ENCODE data around the gene FCN3.

Gene FCN3

DNA sequence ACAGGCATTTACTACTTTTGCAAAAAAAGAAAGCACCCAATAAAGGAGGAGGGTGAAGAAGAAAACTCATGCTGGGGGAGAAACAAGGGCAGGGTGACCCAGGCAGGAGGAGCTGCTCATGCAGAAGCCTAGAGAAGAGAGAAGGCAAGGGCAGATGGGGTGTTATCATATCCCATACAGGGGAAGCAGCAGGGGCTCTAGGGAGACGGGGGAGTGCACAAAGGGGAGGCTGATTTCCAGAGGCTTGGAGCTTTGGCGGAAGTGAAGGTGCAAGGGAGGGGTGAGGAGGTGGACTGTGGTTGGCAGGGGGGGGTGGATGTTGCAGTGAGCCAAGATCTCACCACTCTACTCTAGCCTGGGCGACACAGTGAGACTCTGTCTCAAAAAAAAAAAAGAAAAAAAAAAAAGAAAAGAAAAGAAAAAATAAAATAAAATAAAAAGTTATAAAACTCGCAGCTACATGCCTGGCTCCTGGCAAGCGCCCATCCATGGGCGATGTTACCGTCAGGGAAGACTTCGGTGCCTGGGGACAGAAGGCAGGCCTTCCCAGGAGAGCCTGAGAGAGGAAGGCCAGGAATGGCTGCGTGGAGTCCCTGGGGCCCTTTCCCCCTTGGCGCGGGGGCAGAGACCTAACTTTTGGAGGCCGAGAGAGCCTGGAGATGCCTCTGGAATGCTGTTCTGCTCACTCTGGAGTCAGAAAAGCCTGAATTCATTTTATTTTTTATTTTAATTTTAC lies 3.3 kb upstream of the FCN3 start:
- no peak for DNase-seq

DNA sequence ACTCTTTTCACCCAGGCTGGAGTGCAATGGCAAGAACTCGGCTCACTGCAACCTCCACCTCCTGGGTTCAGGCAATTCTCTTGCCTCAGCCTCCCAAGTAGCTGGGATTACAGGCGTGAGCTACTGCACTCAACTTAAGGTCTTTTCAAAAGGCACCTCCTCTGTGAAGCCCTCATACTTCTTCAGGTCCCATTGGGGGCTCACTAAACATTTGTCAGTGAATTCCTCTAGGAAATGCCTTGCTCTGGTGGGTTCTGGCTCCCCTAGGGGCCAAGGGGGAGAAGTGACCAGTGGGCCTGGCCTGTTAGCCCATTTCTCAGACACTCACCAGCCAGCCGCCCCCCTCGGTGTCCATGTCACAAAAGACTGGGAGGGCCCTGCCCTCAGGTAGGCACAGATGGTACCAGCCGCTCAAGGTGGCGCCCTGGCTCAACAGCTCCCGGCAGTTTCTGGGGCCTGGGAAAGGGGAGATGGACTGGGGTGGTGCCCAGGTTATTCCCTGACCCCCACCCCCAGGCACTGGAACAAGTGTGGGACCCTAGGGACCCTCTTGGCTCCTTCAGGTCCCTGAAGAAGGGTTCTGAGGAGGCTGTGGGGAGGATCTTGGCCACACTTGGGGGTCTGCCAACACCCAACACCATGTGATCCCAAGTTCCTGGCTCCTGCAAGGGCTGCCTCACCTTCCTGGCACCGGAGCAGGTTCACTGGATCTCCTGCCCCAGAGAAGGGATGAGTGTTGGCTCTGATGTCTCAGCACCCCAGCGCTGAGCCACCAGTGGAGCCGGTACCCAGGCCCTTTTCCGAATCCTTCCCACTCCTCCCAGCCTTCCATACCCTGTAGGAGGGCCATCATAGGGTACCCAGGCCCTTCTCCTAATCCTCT lies 1.6 kb downstream of the FCN3 start:
- DNase-seq: no peak

DNA sequence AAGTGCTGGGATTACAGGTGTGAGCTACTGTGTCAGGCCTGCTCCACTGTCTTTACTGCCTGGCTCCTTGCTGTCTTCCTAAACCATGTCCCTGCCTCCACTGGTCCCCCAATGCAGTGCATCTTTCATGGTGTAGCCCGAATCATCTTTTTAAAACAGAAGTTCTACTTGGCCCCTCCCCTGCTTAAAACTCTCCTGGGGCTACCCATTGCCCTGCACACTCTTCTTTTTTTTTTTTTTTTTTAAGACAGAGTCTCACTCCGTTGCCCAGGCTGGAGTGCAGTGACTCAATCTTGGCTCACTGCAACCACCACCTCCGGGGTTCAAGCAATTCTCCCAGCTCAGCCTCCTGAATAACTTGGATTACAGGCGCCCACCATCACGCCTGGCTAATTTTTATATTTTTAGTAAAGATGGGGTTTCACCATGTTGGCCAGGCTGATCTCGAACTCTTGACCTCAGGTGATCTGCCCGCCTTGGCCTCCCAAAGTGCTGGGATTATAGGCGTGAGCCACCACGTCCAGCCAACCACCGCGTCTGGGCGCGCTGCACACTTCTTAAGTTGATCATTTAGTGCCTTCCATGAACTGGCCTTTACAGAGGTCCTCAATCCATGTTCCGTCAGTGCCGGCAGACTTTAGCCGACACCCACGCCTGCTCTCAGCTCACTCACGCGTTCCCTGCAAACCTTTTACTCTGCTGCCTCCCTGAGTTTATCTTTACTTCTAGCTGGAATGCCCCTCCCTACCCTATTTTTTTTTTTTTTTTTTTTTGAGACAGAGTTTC lies 2.4 kb downstream of the FCN3 start:
- DNase-seq: no peak

DNA sequence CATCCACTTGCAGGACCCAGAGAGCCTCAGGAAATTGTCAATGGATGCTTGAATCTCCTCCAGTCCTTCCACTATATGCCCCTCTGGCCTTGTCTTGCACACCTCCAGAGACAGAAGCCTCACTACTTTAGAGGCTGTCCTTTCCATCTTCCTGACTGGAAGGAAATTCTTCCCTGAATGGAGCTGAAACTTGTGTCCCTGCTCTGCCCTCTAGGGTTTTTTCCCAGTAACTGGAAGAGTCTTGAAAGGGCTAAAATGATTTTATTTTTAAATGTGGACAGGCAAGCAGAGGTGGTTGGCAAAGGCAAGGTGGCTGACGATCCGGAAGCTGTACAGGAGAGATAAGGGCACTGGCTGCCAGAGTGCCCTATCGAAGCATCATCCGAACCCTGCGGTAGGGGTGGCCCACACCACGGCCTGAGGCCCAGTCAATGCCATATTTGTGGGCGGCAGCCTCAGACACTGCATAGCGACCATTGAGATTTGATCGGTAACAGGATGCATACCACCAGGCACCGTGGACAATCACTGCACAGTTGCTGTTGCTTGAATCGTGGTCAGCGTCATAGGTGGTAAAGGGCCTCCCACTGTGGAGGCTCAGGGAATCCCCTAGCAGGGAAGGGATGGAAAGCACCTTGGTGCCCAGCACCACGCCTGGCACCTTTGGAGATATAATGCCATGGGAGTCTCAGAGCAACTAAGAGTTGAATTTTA lies 5.6 kb downstream of the FCN3 start:
- no peak for DNase-seq

DNA sequence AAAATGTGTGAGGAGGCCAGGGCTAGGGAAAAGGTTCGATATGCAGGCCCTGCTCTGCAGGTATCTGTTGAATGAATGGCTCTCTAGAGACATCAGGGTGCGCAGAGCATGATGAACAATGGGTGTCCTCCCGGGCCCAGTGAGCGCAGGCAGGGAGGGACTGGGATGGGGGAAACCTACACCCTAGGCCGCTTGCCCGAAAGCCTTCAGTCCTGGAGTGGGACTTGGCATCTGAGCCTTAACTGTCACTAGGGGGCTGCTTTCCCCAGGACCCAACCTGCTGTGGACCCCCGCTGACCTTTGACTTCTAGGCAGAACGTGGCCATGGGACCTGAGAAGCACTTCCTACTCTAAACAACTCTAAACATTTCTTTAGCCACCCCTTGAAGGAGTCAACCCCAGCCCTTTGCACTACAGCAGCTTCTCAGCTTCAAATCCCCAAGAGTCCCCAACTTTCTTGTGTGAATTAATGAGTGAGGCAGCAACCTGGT lies 7.4 kb downstream of the FCN3 start:
- DNase-seq: no peak

DNA sequence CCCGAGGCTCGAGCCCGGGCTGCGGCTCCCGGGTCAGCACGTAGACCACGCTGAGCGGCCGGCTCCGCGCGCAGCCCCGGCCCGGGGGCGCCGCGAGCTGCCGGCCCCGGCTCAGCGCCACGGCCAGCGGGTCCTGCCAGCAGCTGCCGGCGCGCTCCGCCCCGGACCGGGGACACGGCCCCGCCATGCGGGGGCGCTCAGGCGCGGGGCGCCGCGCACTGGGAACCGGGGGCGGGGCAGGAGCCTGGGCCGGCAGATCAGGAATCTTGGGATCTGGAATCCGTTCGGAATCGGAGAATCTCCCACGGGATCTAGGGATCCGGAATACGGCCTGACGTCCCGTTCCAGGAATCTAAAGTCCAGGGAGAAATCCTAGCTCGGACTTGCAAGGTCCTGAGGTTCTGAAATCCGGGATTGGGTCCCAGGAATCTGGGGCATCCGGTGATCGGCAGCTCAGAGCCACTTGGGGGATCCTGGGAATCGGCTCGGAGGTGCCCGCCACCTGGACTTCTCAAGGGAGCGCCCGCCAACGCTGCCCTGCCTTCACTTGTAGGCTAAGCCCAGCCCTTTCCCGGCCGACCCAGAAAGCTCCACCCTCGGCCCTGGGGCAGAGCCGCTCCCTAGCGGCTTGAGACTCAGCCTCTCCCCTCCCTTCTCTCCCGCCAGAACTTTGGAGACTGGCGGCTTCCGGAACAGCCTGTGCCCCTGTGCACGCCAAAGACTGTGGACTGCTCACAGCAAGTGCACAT lies 8.0 kb downstream of the FCN3 start, which contains the start of gene MAP3K6:
Gene MAP3K6 (minus strand): TSS at position 551 of the 749 bp plus-strand sequence. CDS start 364 bp downstream, at position 187.
- peak; percentile 36 for DNase-seq

DNA sequence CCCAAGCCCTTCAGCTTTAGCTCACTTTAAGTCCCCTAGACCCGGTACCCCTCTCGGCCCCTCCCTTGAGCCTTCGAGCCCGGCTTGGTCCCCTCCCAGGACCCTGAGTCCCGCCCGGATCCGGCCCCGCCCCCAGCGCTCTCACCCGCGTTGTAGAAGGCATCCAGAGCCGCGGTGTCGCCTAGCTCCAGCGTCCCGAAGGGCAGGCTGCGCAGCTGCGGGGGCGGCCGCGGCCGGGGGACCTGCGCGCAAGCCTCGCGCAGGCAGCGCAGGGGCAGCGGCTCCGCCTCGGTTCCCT lies 8.6 kb downstream of the FCN3 start:
- peak; percentile 75 for DNase-seq

DNA sequence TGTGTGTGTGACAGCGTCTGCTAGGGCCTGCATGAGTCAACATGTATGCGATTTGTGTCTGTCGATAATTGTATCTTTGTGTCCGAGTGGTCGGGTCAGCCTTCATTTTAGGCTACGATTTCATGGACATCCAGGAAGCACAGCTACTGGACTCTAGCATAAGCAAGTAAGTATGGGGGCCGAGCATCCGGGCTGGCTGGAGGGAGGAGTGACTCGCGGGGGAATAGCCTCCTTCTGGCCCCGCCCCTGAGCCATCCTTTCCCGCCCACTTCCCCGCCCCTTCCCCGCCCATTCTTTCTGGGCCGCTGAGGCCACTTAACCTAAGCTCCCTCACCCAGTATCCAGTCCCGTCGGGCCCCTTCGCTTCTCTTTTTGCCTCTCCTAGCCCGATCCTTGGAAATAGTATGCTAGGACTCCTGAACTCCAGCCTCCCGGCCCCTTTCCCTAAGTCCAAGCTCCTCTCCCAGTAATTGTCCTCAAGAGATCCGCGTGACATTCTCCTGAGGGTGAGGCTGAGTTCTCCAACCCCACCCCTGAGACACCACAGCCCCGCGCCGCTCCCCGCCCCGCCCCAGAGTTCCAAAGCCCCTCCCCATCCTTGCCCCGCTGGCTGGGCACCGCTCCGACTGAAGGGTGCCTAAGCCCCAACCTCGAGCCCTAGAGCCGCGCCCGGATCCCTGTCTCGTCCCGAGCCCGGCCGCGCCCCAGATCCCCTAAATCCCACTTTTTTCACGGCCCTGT lies 9.1 kb downstream of the FCN3 start:
- DNase-seq: peak; percentile 70

DNA sequence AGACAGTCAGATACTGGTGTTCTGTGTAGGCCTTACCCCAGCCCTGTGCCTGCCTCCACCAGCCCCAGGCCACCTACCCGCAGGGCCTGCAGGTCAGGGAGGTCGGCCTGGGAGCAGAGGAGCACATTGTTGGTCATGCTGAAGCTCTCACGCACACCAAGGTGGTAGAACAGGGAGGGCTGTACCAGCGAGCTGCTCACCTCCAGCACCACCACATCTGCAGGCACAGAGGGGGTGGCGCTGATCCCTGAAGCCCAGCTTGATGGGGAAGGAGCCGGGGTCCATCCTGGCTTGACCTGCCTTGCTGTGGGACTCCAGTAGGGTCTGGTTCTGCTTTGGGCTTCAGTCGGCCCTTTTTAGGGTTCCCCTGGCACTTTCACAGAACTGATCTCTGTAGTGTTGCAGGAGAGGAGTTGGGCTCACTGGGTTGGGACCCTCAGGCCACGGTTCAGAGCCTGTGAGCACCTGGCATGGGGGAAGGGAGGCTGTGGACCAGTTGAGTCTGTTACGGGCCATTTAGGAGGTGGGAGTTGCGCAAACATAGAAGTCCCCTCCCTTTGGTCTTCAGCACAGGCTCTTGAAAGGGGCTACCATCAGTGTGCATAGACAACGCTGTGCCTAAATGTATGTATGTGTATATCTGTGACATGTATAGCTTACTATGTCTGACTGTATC lies 9.8 kb downstream of the FCN3 start:
- no peak for DNase-seq

DNA sequence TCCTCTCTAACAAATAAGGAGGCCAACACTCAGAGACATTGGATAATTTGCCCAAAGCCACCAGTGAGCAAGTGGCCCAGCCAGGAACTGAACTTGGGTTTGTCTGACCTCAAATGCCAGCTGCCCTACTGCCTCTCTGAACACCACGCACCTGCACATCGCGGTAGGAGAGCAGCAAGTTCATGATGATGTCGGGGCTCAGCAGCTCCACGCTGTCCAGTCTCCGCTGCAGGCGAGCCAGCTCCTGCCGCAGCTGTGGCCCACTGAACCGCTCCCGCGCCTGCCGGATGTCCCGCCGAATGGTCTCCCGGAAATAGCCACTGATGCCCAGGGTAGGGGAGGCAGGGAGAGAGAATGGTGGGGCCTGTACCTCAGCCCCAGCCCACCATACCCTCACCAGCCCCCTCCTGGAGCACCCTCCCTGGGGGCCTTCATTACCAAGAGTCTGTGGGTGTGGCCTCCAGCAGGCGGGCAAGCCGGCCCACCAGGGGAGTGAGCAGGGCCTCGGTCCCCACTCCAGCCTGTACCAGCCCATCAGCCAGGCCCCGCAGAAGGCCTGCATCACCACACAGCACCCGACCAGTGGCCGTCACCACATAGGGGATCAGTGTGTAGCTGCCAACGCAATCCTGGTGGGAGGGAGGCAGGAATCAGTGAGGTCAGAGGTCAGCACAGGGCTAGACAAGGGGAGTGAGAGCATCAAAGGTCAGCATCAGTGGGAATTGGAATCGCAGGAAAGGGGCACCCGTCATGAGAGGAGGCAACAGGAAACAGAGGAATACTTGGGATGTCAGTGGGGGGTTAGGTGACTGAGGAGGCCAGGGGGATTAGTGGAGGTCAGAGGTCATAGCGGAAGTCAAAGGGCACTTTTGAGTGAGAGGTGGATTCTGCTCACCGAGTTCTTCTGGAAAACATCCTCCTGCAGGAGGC lies 10.6 kb downstream of the FCN3 start:
- no peak for DNase-seq

DNA sequence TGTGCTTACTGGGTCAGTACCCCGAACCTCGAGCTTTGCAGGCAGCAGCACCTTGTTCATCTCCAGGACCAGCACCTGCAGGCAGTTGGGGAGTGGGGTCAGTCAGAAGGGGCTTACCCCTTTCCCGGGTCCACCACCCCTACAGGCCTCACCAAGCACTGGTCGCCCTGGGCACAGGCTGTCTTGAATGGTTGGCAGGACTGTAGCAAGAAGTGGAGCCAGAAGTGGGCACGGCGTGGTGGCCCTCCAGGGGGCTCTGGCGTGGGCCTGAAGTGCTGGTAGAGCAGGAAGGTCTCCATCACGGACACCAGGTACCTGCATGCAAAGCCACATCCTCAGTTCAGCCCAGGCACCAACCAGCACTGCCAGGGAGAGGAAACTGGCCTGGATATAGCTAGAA lies 13.1 kb downstream of the FCN3 start:
- DNase-seq: no peak

DNA sequence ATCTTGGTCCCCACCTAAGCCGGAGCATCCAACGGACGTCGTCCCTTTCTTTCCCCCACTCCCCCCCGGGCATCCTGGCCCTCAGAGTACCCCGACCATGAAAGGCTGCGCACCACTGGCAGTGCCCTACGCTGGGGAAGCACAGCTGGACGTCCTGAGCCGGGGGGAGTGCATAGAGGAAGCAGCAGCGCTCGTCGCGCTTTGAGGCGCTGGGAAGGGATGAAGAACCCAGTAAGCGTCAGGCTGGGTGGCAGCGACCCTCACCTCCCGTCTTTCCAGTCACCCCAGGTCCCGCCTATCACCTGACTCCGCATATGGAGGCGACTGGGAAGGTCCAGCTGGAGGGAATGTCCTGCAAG lies 13.6 kb downstream of the FCN3 start:
- DNase-seq: no peak

DNA sequence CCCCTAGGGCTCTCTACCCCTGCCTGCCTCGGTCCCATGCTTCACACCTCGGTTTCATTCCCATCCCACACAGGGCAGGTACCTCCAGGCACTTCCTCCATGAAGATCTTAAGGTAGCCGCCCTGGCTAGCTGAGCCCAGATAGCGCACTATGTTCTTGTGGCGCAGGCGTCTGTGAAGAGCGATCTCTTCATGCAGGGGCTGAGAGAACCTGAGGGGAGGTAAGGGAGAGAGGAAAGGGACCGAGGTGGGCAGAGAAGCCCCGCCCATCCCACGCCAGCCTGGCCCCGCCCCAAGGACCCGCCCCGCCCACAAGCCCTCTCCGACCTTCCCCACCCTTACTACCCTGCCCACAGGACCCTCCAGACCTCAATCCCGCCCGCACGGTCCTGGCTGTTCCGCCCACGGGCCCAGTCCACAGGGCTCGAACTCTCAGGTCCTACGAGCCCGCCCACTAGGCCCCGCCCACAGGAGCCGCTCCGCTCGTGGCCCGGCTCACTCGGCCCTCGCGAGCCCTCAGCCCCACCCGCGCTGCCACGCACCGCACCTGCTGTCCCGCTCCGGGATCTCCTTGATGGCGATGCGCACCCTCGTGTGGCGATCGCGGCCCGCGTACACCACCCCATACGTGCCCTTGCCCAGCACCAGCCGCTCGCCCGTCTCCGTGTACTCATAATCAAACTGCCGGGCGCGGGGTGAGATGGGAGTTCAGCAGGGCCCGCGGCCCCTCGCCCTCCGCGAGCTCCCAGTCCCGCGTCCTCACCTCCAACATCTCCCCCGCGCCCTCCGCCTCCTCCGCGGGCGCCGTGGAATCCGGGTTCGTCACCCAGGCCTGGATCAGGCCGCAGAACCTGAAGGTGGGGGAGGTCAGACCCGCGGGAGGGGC lies 14.2 kb downstream of the FCN3 start:
- peak; percentile 51 for DNase-seq

DNA sequence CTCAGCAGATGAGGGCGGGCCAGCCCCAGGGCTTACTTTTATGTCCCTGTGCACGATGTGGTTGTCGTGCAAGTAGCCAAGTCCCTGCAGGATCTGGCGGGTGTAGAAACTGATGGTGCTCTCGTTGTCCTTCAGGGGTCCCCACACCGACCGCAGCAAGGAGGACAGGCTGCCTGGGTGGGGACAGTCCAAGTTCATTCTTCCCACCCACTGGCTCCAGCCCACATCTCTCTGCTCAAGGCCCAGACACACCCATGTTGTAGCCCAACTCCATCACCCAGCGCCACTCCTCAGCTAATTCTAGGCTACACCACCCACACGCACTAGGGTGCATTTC lies 14.8 kb downstream of the FCN3 start:
- no peak for DNase-seq

DNA sequence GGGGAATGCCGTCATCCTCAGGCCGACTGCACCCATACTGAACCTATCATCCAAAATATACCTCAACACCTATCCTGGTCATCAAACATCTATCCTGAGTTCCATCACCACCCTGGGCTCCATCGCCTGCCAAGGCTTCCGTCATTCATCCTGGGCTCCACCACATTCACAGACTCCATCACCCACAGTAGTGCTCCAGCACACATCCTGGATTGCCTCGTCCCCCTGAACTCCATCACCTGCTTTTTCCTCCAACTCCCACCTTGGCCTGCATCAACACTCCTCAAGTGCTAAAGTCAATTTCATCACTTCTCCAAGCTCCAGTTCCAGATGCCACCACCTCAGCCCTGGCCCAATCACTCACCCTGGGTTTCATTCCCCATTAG lies 15.7 kb downstream of the FCN3 start:
- DNase-seq: no peak

DNA sequence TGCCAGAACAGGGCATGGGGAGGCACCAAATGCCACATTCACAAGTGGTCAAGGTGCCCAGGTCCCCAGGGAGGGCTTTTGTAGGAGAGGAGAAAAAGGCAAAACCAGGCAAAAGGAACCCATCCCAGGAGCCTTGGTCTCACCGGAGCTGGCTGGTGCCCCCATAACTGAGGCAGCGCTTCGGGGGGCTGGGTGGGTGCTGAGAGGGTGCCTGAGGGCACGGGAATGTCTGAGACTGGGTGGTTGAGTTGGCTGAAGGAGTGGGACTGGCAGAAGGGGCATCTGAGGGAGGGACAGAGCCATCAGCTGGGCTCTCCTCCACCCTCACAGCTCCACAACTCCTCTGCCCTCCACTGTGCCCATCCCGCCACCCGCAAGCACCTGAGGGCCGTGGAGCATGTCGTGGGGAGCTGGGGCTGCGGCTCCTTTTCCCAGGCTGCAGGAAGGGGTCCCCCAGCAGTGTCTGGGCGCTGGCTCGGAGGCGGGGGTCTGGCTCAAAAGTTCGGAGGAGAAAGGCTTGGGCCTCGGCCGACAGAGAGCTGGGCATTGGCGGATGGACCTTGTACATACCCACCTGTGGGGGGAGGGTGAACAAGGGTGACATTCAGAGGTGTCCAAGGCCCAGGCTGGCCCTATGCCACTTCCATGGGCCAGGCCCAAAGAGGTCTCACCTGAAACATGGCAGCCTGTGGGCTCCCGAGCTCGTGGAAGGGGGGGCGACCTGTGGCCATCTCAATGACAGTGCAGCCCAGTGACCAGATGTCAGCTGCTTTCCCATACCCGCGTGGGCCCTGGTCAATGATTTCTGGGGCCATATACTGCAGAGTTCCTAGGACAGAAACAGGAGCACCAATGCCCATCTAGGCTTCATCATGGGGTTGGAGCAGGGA lies 16.3 kb downstream of the FCN3 start:
- DNase-seq: no peak

DNA sequence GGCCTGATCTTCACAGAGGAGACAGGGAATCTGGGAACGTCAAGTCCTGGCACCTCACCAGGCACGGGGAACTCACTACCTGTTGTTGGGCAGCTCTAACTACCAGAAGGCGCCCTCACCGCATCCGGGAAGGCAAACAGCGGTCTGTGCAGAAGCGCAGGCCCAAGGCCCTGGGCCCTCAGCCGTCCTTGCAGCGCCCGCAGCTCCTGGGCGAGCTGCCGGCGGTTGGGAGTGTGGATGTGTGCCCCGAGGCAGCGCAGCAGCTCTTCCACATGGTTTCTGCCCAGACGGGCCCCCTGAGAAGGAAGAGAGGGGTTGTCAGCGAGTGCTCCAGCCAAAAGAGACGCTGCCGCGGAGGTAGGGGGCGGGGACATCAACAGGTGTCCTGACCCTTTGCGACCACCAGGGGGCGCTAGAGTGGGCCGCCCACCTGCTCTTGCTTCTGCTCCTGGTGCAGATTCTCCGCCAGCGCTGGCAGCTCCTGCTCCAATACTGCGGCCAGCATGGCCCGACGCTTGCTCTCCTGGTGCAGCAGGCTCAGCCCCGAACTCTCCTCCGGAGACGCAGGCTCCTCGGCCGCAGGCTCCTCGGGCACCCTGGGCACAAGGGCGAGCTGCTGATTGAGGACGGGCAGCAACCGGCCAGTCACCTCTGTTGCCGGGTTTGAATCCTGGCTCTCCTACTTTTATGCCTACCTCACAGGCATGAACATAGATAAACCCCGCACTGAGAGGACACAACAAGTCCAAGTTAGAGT lies 17.2 kb downstream of the FCN3 start:
- peak; percentile 76 for DNase-seq
